SK-N-SH (cell line): ENCODE results near the gene HTR2C. TPM values are rescaled to one million over a fixed set of nuclear protein-coding genes. Genes with fewer than 3 reads are reported as not detected.
"Not testable (repeated sequence)": the region's sequence is repeated elsewhere in the genome, so short reads cannot be mapped to it uniquely, and the experiment has no call there.

Source experiments
- CTCF ChIA-PET: fragments of 300-600, 350-600 bp; formaldehyde crosslinking; extraction: SDS; loops from one replicate; lab custom pipeline; 2021; lab: Yijun Ruan, JAX
- POLR2A ChIA-PET: fragments of 350-600 bp; sonication (Branson Sonifier 250); formaldehyde crosslinking; extraction: SDS; loops from one replicate; lab custom pipeline; 2020; ENCODE audit warnings: antibody characterized with exemption, inconsistent platforms; lab: Yijun Ruan, JAX
- DNase-seq: peaks from one replicate; pipeline ENCODE4 v3.0.0; 2012
- H2AFZ ChIP-seq: fragments of 200-600 bp; sonication (generic); 2 replicates; pipeline ENCODE4 v1.8.1; 2016; ENCODE audit warnings: antibody characterized with exemption, mild to moderate bottlenecking, low read depth
- H3F3A ChIP-seq: fragments of 200-600 bp; sonication (generic); replicated peaks from 2 replicates; pipeline ENCODE3; 2016; ENCODE audit warnings: antibody characterized with exemption, mild to moderate bottlenecking; ENCODE audit not compliant: insufficient read depth
- H3K27ac ChIP-seq, 2 experiments: fragments of 200-500 bp in 1 of 2; fragments of 200-600 bp in 1 of 2; sonication (Bioruptor generic) in 1 of 2; sonication (generic), shearing (Covaris generic) in 1 of 2; 2 replicates each; pipeline versions ENCODE4 v1.5.1 to v1.6.1; 2014 to 2016; ENCODE audit warnings: low read depth in 2 of 2, inconsistent platforms in 1 of 2, low read length in 1 of 2, mild to moderate bottlenecking in 1 of 2, mixed read lengths in 1 of 2
- H3K27me3 ChIP-seq: fragments of 200-600 bp; sonication (generic), shearing (Covaris generic); 2 replicates; pipeline ENCODE4 v1.6.1; 2016; ENCODE audit warnings: mixed run types; ENCODE audit not compliant: insufficient read depth
- H3K36me3 ChIP-seq, 2 experiments: fragments of 200-500 bp in 1 of 2; fragments of 200-600 bp in 1 of 2; sonication (Bioruptor generic) in 1 of 2; sonication (generic) in 1 of 2; replicated peaks in 1 of 2; 2 replicates each; pipeline versions ENCODE3 to v1.5.1; 2014 to 2016; ENCODE audit warnings: low read length in 1 of 2, mild to moderate bottlenecking in 1 of 2; ENCODE audit not compliant: insufficient read depth in 2 of 2, control insufficient read depth in 1 of 2
- H3K4me1 ChIP-seq, 2 experiments: fragments of 200-500 bp in 1 of 2; fragments of 200-600 bp in 1 of 2; sonication (Bioruptor generic) in 1 of 2; sonication (generic), shearing (Covaris generic) in 1 of 2; 2 replicates each; pipeline versions ENCODE4 v1.5.1 to v1.6.1; 2014 to 2016; ENCODE audit warnings: low read depth in 1 of 2, low read length in 1 of 2, mixed run types in 1 of 2; ENCODE audit not compliant: insufficient read depth in 2 of 2, control insufficient read depth in 1 of 2
- H3K4me2 ChIP-seq: fragments of 200-600 bp; sonication (generic), shearing (Covaris generic); 2 replicates; pipeline ENCODE4 v1.6.1; 2017; ENCODE audit warnings: mixed run types
- H3K4me3 ChIP-seq, 2 experiments: fragments of 200-500 bp in 1 of 2; fragments of 200-600 bp in 1 of 2; sonication (Bioruptor generic) in 1 of 2; sonication (generic), shearing (Covaris generic) in 1 of 2; 2 replicates each; pipeline versions ENCODE4 v1.5.1 to v1.8.1; 2014 to 2016; ENCODE audit warnings: low read depth in 2 of 2, inconsistent platforms in 1 of 2, low read length in 1 of 2, mild to moderate bottlenecking in 1 of 2, mixed read lengths in 1 of 2, moderate library complexity in 1 of 2
- H3K79me2 ChIP-seq: fragments of 200-600 bp; sonication (generic); 2 replicates; pipeline ENCODE4 v1.8.1; 2017; ENCODE audit warnings: mild to moderate bottlenecking; ENCODE audit not compliant: insufficient read depth
- H3K9ac ChIP-seq: fragments of 200-600 bp; sonication (generic); 2 replicates; pipeline ENCODE4 v1.6.1; 2017; ENCODE audit warnings: mixed run types
- H3K9me2 ChIP-seq: fragments of 200-600 bp; sonication (generic); 2 replicates; pipeline ENCODE4 v1.6.1; 2017; ENCODE audit warnings: mixed run types
- H3K9me3 ChIP-seq: fragments of 200-600 bp; sonication (generic); 2 replicates; pipeline ENCODE4 v1.6.1; 2017; ENCODE audit warnings: mixed run types, mild to moderate bottlenecking, moderate library complexity
- H4K20me1 ChIP-seq: fragments of 200-600 bp; sonication (generic); 2 replicates; pipeline ENCODE4 v1.6.1; 2017; ENCODE audit warnings: mild to moderate bottlenecking, mixed run types; ENCODE audit not compliant: insufficient read depth
- CHD2 ChIP-seq: fragments of 150-350 bp; IDR thresholded peaks from 2 replicates; pipeline ENCODE4 v1.6.1; 2018; ENCODE audit warnings: low read length; ENCODE audit not compliant: partially characterized antibody
- CTCF ChIP-seq: fragments of 200-600 bp; sonication (generic); IDR thresholded peaks from 2 replicates; pipeline ENCODE4 v1.6.1; 2017; ENCODE audit warnings: antibody characterized with exemption, mild to moderate bottlenecking, moderate library complexity
- GATA2 ChIP-seq: sonication (generic); formaldehyde crosslinking; IDR thresholded peaks from 2 replicates; pipeline ENCODE4 v1.5.0; 2020; ENCODE audit warnings: mild to moderate bottlenecking, missing genetic modification reagents
- JUND ChIP-seq: IDR thresholded peaks from 2 replicates; pipeline ENCODE4 v1.4.0; 2012
- RAD21 ChIP-seq: IDR thresholded peaks from 2 replicates; pipeline ENCODE4 v1.6.1; 2012; ENCODE audit warnings: mild to moderate bottlenecking, low read length
- RFX5 ChIP-seq: IDR thresholded peaks from 2 replicates; pipeline ENCODE4 v1.6.1; 2012; ENCODE audit warnings: mild to moderate bottlenecking, improper control_type of control experiment, low read length
- SIN3A ChIP-seq: IDR thresholded peaks from 2 replicates; pipeline ENCODE4 v1.6.1; 2012; ENCODE audit warnings: low read depth, mild to moderate bottlenecking, low read length, moderate library complexity, borderline replicate concordance
- SMC3 ChIP-seq: IDR thresholded peaks from 2 replicates; pipeline ENCODE4 v1.6.1; 2012; ENCODE audit warnings: low read depth, low read length, improper control_type of control experiment
- TAF1 ChIP-seq: IDR thresholded peaks from 2 replicates; pipeline ENCODE4 v1.6.1; 2012; ENCODE audit warnings: low read depth, mild to moderate bottlenecking, low read length, moderate library complexity, borderline replicate concordance
- TCF12 ChIP-seq: IDR thresholded peaks from 2 replicates; pipeline ENCODE4 v1.4.0; 2012
- TEAD4 ChIP-seq: IDR thresholded peaks from 2 replicates; pipeline ENCODE4 v1.4.0; 2012; ENCODE audit warnings: mild to moderate bottlenecking, borderline replicate concordance; ENCODE audit not compliant: insufficient read depth
- YY1 ChIP-seq: IDR thresholded peaks from 2 replicates; pipeline ENCODE4 v1.4.0; 2012; ENCODE audit warnings: low read depth, mild to moderate bottlenecking
- WGBS: methylation state at CpG from one replicate; pipeline ENCODE4 v1.1.6; 2017; ENCODE audit warnings: low lambda C conversion rate; 5-methylcytosine and 5-hydroxymethylcytosine counted together
- polyA plus RNA-seq, 3 experiments: library from polyadenylated mRNA; depleted of rRNA; stranded (reverse); fragments of >200 nt; gene quantifications; 2 replicates each; pipeline ENCODE4 v1.2.3, GENCODE V29; 2012

Gene HTR2C
- polyA plus RNA-seq, 1 of the 3 experiments (the other 2 are of a cell fraction): 0.02 TPM

DNA sequence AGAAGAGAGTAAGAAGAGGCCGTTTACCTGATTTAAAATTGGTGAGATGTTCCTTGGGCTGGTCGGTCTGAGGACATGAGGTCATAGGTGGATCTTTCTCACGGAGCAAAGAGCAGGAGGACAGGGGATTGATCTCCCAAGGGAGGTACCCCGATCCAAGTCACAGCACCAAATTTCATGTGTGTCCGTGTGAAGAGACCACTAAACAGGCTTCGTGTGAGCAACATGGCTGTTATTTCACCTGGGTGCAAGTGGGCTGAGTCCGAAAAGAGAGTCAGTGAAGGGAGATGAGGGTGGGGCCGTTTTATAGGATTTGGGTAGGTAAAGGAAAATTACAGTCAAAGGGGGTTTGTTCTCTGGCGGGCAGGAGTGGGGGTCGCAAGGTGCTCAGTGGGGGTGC, 22.7 kb downstream of the HTR2C start:
- H3K79me2 ChIP-seq, H3K36me3 ChIP-seq, H3F3A ChIP-seq, H3K9me3 ChIP-seq, H3K9me2 ChIP-seq, DNase-seq, H3K27me3 ChIP-seq, H3K4me2 ChIP-seq, POLR2A ChIA-PET, H3K9ac ChIP-seq, H3K27ac ChIP-seq, CTCF ChIA-PET, H2AFZ ChIP-seq, H3K4me3 ChIP-seq, H4K20me1 ChIP-seq, H3K4me1 ChIP-seq: not testable (repeated sequence)
- 43% methylated on average over 10 of the region's 10 CpGs for WGBS

- POLR2A ChIA-PET: no interaction called here
- Histone ChIP-seq H3K27me3 (no peaks in the 10 kb centered on the region), H3K79me2 (no peaks in the 10 kb centered on the region), H3K4me2 (no peak overlapping the region), H3K9ac (no peak overlapping the region), H3K27ac (no peak overlapping the region), H2AFZ (no peak overlapping the region), H3F3A (no peaks in the 10 kb centered on the region), H3K9me2 (no peaks in the 10 kb centered on the region), H4K20me1 (no peaks in the 10 kb centered on the region), H3K4me1 (no peaks in the 10 kb centered on the region), H3K36me3 (no peaks in the 10 kb centered on the region), H3K9me3 (no peaks in the 10 kb centered on the region), H3K4me3 (no peak overlapping the region)
- peak; percentile 46 for DNase-seq
- WGBS: 40% methylated on average over 11 of the region's 11 CpGs
- CTCF ChIA-PET: interaction anchor here (0.6 to 2.9 kb wide), 16 partner anchors 10 to 1044 kb away, joined by 3 to 25 read pairs (median 4); partner anchors contain the start of gene HTR2C
- TF ChIP-seq SMC3: peak; percentile 50
- no peak for TF ChIP-seq YY1
- TF ChIP-seq GATA2 (CRISPR knock-in tag): no peak
- no peak for TF ChIP-seq TEAD4
- no peak for TF ChIP-seq JUND
- TF ChIP-seq CHD2: no peak
- peak; percentile 90 for TF ChIP-seq CTCF
- no peak for TF ChIP-seq RFX5
- TF ChIP-seq RAD21: peak; percentile 61
- no peak for TF ChIP-seq SIN3A
Measured at GRCh38 chrX:114611018-114611619, 27.2 kb downstream of the HTR2C start.

GRCh38 chrX:114615765-114616164, 31.9 kb downstream of the HTR2C start:
- no peaks in the 10 kb centered on the region for H3K27me3 ChIP-seq
- no peaks in the 10 kb centered on the region for H3K36me3 ChIP-seq
- no peaks in the 10 kb centered on the region for H3K9me3 ChIP-seq
- TF ChIP-seq TAF1: no peak
- peak; percentile 4; the same call in 1 of the 2 replicates for TF ChIP-seq JUND
- TF ChIP-seq TCF12: peak; percentile 33; the same call in 1 of the 2 replicates
- H3F3A ChIP-seq: no peaks in the 10 kb centered on the region
- H3K9me2 ChIP-seq: no peaks in the 10 kb centered on the region
- POLR2A ChIA-PET: no interaction called here
- H3K4me1 ChIP-seq: no peaks in the 10 kb centered on the region
- H3K4me2 ChIP-seq: no peak overlapping the region
- H3K4me3 ChIP-seq: no peak overlapping the region
- CTCF ChIA-PET: interaction anchor here (3.9 kb wide), 1 partner anchor 10 kb away, joined by 16 read pairs; no protein-coding TSS in a partner anchor
- H4K20me1 ChIP-seq: no peaks in the 10 kb centered on the region
- DNase-seq: no peak
- H3K79me2 ChIP-seq: no peaks in the 10 kb centered on the region
- no peak overlapping the region for H3K27ac ChIP-seq
- no peak overlapping the region for H2AFZ ChIP-seq
- no peak overlapping the region for H3K9ac ChIP-seq
